GM15510 (cell line): ENCODE measurements around the gene ROS1.

ENCODE experiments used
- POLR2A ChIP-seq: IDR thresholded peaks from 3 replicates; pipeline ENCODE4 v1.6.1; 2011; ENCODE audit warnings: borderline replicate concordance; ENCODE audit not compliant: insufficient read length; ENCODE audit errors: extremely low read depth

ROS1 gene

GRCh38 chr6:117399924-117400323 lies 25.8 kb downstream of the ROS1 start:
- TF ChIP-seq POLR2A, result no peak

DNA sequence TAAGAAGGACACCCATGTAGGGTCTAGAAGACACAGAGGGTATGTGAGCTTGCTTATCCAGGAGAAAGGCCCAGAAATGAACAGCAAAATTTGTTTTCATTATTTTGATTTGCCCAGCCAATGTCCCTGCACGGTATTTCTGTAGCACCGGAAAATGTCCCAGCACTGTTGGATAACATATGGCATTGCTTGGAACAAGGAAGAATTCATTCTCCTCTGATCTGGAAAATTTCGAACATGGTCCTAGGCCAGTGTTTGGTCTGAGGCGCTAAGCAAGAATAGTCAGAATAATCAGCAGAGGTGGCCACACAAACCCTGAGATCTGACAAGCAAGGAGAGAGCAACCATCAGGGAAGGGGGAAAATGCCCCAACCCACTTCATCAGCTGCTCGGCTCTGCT lies 26.6 kb downstream of the ROS1 start:
- TF ChIP-seq POLR2A, result no peak

GRCh38 chr6:117397536-117398227 lies 28.1 kb downstream of the ROS1 start:
- no peak for TF ChIP-seq POLR2A

DNA sequence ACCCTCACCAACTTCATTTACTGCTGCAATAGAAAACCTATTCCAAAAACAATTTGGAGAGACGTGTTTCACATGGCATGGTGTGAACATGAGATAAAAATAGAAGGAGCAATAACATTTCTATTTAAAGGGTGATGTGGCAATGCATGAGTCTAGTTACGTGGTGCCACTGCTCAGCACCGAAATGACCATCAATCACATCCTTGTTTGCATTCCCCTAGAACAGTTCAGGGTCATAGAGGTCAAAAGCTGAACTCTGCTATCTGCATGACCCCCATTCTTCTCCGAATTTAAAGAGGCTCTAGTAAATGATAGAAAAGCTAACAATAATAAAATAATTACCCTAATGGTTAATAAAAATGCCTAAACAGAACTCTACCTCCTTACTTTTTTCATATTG lies 29.5 kb downstream of the ROS1 start:
- TF ChIP-seq POLR2A, result no peak

DNA sequence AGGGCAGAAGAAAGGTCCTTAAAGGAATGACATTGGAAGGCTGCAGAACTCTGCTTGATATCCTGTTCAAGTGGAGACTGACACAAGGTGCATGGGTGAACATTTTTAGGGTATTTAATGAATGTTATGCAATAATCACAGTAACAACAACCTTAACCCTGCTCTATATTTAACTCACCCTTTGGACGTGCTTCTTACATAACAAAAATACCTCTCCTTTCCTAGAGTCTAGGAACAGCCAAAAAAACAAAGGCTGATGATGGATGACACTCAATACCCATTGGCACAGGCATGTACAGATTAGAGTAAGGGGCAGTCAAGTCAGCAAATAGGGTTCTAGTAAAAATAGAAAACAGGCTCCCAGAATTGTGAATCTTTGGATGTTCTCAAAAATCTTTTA lies 30.6 kb downstream of the ROS1 start:
- no peak for TF ChIP-seq POLR2A

DNA sequence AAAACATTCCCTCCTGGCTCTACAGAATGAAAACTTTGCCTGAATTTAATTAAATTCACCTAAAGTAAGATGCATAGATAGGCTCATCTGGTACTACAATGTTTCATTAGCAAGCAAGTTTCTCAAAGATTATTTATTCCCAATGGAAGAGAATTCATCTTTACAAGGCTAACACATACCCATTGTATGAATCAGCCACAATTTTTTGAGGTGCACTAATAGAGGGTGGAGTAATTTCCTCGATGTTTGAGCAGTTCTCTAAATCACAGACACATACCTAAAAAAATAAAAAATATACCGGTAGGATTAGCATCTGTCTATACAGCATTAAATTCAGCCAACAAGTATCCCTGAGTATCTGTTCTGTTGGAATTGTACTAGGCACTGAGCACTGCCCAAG lies 32.7 kb downstream of the ROS1 start:
- TF ChIP-seq POLR2A, result no peak

DNA sequence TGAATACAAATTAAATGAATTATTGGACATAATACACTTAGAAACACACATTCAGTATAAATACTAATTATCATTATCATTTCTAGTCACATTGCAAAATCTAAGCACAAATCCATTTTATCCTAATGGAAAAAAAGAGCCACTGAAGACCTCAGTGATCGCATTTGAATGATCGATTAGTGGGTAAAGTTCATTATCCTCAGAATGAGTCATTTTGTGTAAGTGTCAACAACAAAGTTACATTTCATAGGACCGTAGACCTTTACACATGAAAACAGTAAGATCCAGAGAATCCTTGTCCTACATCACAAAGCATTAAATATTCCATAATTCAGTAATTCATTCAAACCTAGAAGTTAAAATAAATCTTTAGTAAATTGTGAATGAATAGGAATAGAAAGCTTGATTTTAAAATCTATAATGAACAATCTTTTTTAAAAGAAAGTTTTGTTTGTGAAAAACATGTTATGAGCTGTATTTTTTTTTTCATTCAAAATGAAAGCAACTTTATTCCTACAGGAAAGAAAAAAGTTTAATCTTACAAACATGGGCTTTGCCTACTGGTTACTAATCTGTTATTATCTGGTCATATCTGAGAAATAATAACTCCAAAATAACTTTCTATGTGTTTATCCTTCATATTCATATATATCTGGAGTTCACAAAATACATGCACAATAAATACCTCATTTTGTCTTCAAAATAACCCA lies 33.7 kb downstream of the ROS1 start:
- no peak for TF ChIP-seq POLR2A

GRCh38 chr6:117389227-117390057 lies 36.3 kb downstream of the ROS1 start:
- no peak for TF ChIP-seq POLR2A

DNA sequence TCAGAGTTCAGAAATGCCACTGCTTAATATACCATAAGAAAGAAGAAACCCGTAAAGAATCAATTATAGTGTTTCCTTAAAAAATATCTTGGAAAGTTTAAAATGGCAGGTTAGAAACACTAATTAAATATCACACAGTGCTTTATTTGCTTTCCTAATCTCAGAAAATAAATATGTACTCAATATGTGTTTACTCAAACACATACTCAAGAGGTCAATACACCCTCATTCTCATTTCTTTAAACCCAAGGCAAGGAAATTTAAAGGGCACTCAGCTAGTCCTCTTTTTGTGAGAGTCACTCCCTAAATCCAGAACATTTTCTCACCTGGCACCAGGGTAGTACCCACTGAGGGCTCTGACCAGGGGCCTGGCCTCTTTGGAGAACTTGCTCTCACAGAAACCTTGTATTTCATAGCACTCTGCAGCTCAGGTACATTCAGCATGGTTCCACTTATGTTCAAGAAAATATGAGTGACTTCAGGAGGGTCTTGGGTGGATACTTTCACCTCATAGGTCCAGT lies 38.2 kb downstream of the ROS1 start:
- no peak for TF ChIP-seq POLR2A

GRCh38 chr6:117384659-117385058 lies 41.1 kb downstream of the ROS1 start:
- no peak for TF ChIP-seq POLR2A

DNA sequence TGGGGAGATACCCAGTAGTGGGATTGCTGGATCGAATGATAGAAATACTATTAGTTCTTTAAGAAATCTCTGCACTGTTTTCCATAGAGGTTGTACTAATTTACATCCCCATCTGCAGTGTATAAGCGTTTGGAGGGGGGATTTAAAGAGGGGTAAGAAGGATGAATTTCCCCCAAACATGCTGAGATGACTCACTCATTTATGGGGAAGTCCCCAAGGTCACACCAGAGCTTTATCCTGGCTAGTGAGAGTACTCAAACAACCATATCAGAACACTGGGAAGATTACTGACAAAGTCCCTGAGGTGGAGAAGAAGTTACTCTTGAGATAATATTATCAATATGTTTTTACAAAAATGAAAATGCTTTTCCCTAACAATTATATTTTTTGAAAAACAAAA lies 44.0 kb downstream of the ROS1 start:
- no peak for TF ChIP-seq POLR2A

DNA sequence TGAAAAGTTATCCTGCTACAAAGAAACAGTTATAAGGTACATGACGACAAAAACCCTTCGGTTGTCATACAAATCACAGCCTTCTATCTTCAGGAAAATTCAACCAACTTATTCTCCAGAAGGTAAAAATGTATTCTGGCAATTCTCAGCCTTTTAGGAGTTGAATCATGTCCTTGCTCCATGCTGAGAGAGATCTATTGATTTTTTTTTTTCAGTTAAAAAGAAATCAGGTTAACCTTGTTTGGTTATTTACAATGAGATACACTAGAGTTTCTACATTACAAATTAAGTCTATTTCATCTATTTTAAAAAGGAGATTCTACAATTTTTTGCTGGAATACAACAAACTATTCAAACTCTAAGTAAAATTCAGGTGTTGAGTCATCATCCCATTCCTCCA lies 45.4 kb downstream of the ROS1 start:
- TF ChIP-seq POLR2A, result no peak

- no peak for TF ChIP-seq POLR2A
Observed at GRCh38 chr6:117375446-117375845, 50.3 kb downstream of the ROS1 start.

DNA sequence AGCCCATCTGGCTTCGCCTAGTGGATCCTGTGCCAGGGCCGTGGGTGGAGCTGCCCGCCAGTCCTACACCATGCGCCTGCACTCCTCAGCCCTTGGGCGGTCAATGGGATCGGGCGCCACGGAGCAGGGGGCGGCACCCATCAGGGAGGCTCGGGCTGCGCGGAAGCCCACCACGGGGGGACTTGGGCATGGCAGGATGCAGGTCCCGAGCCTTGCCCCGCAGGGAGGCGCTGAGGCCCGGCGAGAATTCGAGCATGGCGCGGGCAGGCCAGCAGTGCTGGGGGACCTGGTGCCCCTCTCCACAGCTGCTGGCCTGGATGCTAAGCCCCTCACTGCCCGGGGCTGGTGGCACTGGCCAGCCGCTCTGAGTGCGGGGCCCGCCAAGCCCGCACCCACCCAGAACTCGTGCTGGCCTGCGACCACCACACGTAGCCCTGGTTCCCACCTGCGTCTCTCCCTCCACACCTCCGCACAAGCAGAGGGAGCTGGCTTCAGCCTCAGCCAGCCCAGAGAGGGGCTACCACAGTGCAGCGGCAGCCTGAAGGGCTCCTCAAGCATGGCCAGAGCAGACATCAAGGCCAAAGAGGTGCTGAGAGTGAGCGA lies 52.4 kb downstream of the ROS1 start:
- no peak for TF ChIP-seq POLR2A

DNA sequence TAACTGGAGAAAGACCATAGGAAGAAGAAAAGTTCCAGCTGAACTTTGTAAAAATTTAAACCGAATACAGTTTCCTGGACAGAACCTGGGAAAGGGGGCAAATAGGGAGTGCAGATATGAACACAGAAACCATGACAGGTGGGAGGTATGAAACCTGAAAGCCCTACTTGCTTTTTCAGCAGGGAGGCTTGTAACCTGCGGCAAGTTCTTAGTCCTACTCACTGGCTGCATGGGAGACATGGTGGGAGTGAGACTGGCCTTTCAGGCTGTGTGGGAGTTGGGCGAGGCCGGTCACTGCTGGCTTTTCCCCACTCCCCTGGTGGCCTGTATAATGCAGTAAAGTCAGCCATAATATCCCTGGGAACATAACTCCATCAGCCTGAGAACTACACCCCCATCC lies 54.2 kb downstream of the ROS1 start:
- TF ChIP-seq POLR2A, result no peak

DNA sequence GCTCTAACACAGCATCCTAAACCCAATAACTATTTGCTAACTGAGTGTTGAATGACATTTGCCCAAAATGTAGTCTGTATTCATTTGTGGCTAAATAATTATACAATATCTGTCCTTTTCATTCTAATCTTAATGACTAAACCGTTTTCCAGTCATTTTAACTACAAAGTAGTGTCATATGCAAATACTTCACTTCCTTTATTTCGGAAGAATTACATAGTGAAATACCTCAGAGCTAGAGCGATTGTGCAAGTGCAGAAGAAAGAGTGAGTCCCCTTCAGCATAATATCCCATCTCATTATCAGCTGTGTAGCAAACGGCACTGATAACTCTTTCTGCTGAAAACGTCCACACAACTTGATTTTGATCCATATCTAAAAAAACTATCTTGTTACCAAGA lies 66.2 kb downstream of the ROS1 start:
- no peak for TF ChIP-seq POLR2A

DNA sequence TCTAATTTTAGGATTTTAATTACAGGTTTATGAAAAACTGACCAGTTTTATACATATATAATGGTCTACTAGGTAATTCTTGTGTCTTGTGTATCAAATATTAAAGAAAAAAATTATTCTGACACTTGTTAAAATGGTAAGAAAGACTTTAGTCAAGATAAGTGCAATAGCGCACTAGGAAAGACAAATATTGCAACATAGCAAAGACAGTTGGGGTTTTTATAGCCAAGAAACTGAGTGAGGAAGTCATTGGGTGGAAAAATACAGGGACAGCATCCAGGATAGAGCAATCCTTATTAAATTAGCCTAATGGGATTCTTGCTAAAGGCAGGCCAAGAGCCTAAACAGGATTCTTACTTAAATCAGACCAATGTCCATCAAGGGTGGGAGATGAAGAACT lies 71.1 kb downstream of the ROS1 start:
- no peak for TF ChIP-seq POLR2A
